GM12873 (cell line): ENCODE data around the gene PTPN2.

Experiments
- CTCF ChIP-seq: IDR thresholded peaks from 2 replicates; pipeline ENCODE4 v1.5.1; 2012; ENCODE audit warnings: low read depth, mild to moderate bottlenecking, moderate library complexity, low read length, control low read depth; ENCODE audit not compliant: insufficient read depth; ENCODE audit errors: missing control alignments

PTPN2 gene

GRCh38 chr18:12924616-12925015 lies 40.6 kb upstream of the PTPN2 start:
- no peak for TF ChIP-seq CTCF

DNA sequence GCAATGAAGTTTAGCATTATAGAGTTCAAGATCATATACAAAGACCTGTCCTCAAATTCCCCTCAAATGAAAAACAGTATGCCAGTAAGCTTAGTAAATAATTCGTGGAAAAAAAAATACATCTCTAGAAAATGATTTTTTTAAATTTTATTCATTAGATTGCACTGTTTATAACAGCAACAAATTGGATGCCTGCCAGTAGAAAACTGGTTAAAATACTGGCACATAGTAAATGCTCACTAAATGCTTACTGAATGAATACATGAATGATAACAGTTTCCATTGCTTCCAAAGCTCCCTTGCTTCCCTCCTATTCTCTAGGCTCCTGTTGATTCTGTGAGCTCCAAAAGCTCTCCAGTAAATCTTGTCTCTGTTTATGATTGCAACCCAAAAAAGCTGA lies 38.2 kb upstream of the PTPN2 start:
- TF ChIP-seq CTCF: no peak

DNA sequence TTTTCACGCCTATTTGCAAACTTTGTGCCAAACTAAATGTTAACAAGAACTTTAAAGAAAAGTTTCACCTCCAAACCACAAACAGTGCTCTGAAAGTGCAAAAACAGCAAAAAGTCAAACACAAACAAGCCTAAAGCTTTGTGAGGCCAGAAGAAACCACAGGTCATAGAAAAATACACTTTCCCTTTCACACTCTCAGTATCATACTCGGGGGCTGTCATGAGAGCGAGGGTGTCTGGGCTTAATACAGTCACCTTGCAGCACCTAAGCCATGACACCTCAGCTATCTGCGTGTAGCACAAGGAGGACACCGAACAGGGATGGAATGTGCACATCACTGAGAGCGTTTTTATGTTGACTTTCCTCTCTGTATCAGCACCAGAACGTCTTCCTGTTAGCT lies 37.1 kb upstream of the PTPN2 start:
- TF ChIP-seq CTCF: no peak

- TF ChIP-seq CTCF: no peak
Observed at GRCh38 chr18:12911929-12912703, 28.1 kb upstream of the PTPN2 start.

GRCh38 chr18:12911025-12911928 lies 27.2 kb upstream of the PTPN2 start:
- TF ChIP-seq CTCF: no peak

- TF ChIP-seq CTCF: no peak
Observed at GRCh38 chr18:12908706-12909105, 24.7 kb upstream of the PTPN2 start.

GRCh38 chr18:12907258-12907925 lies 23.4 kb upstream of the PTPN2 start:
- TF ChIP-seq CTCF: no peak
